ENCODE measurements around the gene PATZ1.

Gene PATZ1

DNA sequence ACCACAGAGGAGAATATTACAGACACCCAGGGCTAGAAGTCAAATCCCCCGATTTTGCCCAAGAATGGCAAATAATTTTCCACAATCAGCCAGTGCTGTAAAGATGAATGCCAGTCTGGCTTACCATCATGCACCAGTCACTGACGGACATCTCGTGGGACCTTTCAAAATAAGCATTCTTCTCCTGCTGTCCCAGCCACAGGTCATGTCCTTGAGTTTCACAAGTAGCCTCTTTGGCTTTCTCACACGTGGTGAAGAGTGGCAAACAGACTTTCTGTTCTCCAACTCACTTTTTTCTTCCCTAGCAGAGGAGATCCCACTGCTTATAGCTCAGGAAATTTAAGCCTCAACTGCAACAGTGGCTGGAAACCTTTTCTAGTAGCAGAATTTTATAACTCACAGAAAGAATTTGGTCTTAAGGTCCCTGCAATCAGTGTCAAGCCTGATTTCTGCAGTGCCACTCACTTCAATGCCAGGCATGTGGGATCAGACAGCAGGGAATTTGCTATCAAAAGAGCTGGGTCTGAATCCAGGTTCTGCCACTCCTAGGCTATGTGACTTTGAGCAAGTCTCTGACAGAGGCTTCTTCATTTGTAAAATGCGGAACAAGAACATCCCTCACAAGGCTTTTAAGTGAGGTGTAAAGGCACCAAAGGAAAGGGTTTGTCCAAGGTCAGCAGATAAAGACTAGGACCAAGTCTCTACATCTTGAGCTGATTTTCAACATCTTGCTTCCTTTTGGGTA, 57.5 kb downstream of the PATZ1 start:
- TF ChIP-seq GATA1 (IDR thresholded peaks at IDR 0.05; ENCODE audit: low read depth, low read length) (no peak), POLR2A (IDR thresholded peaks at IDR 0.05; ENCODE audit: low read length) (no peak)
- DNase-seq = no peak

DNA sequence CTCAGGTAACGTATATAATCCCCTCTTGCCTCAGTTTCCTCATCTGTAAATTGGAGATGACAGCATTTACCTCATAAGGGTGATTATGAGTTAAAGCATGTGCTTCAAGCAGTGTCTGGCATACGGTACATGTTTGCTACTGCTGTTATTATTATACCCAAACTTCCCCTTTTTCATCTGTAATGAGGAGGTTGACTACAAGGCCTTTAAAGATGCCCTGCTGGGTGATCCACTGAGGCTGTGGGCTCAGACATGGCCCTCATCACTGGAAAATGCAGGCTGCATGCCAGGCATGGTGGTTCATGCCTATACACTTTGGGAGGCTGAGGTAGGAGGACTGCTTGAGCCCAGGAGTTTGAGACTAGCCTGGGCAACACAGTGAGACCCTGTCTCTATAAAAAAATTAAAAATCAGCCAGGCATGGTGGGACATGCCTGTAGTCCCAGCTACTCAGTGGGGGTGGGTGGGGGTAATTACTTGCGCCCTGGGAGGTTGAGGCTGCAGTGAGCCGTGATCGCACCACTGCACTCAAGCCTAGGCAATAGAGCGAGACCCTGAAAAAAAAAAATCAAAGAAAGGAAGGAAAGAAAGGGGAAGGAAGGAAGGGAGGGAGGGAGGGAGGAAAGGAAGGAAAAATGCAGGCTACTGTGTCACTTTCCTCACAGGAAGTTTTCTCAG, 58.2 kb downstream of the PATZ1 start:
- no peak for DNase-seq
- no peak for TF ChIP-seq GATA1 (IDR thresholded peaks at IDR 0.05; ENCODE audit: low read depth, low read length)

GRCh38 chr22:31286360-31287255, 59.5 kb downstream of the PATZ1 start:
- TF ChIP-seq POLR2A (IDR thresholded peaks at IDR 0.05; ENCODE audit: low read length) (no peak), GATA1 (IDR thresholded peaks at IDR 0.05; ENCODE audit: low read depth, low read length) (no peak)
- no peak for DNase-seq

- no peak for DNase-seq
- TF ChIP-seq POLR2A (IDR thresholded peaks at IDR 0.05; ENCODE audit: low read length) (no peak), GATA1 (IDR thresholded peaks at IDR 0.05; ENCODE audit: low read depth, low read length) (no peak)
These were observed 61.6 kb downstream of the PATZ1 start for GRCh38 chr22:31284281-31285155.

GRCh38 chr22:31282748-31283468, 63.2 kb downstream of the PATZ1 start:
- no peak for DNase-seq
- TF ChIP-seq GATA1 (IDR thresholded peaks at IDR 0.05; ENCODE audit: low read depth, low read length) = no peak
- no peak for TF ChIP-seq POLR2A (IDR thresholded peaks at IDR 0.05; ENCODE audit: low read length)

GRCh38 chr22:31281733-31282132, 64.4 kb downstream of the PATZ1 start:
- DNase-seq = no peak
- no peak for TF ChIP-seq GATA1 (IDR thresholded peaks at IDR 0.05; ENCODE audit: low read depth, low read length)
- no peak for TF ChIP-seq POLR2A (IDR thresholded peaks at IDR 0.05; ENCODE audit: low read length)

DNA sequence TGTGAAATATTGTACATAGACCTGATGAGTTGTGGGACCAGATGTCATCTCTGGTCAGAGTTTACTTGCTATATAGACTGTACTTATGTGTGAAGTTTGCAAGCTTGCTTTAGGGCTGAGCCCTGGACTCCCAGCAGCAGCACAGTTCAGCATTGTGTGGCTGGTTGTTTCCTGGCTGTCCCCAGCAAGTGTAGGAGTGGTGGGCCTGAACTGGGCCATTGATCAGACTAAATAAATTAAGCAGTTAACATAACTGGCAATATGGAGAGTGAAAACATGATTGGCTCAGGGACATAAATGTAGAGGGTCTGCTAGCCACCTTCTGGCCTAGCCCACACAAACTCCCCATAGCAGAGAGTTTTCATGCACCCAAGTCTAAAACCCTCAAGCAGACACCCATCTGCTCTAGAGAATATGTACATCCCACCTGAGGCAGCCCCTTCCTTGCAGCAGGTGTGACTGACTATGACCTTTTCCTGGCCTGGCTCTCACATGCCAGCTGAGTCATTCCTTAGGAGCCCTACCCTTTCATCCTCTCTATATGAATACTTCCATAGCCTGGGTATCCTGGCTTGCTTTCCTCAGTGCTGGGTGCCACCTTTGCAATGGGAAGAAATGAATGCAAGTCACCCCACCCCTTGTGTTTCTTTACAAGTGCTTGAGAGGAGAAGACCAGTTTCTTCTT, 66.2 kb downstream of the PATZ1 start:
- DNase-seq = no peak
- TF ChIP-seq POLR2A (IDR thresholded peaks at IDR 0.05; ENCODE audit: low read length) = no peak
- no peak for TF ChIP-seq GATA1 (IDR thresholded peaks at IDR 0.05; ENCODE audit: low read depth, low read length)

GRCh38 chr22:31279327-31279669, 66.8 kb downstream of the PATZ1 start:
- DNase-seq = no peak
- TF ChIP-seq GATA1 (IDR thresholded peaks at IDR 0.05; ENCODE audit: low read depth, low read length) = no peak
- TF ChIP-seq POLR2A (IDR thresholded peaks at IDR 0.05; ENCODE audit: low read length) = no peak

GRCh38 chr22:31278626-31279326, 67.4 kb downstream of the PATZ1 start:
- DNase-seq = no peak
- TF ChIP-seq GATA1 (IDR thresholded peaks at IDR 0.05; ENCODE audit: low read depth, low read length) = no peak

GRCh38 chr22:31278151-31278621, 68.0 kb downstream of the PATZ1 start:
- no peak for DNase-seq
- TF ChIP-seq POLR2A (IDR thresholded peaks at IDR 0.05; ENCODE audit: low read length) = no peak
- TF ChIP-seq GATA1 (IDR thresholded peaks at IDR 0.05; ENCODE audit: low read depth, low read length) = no peak

DNA sequence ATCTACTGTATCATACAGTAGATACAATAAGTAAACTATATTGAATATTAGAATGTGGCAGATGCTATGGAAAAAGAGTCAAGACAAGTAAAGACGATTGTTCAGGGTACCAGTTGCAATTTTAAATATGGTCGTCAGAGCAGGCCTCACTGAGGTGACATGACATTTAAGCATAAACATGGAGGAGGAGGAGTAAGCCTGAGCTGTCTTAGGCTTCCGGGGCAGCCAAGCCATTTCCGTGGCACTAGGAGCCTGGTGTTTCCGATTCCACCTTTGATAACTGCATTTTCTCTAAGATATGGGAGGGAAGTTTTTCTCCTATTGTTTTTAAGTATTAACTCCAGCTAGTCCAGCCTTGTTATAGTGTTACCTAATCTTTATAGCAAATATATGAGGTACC, 68.4 kb downstream of the PATZ1 start:
- DNase-seq = no peak
- TF ChIP-seq GATA1 (IDR thresholded peaks at IDR 0.05; ENCODE audit: low read depth, low read length) (no peak), POLR2A (IDR thresholded peaks at IDR 0.05; ENCODE audit: low read length) (no peak)

Data from erythroblast (primary cell).